Activated T-helper 1 cell treated with anti-CD3 and anti-CD28 coated beads, Interleukin-12 subunit alpha, Interleukin-12 subunit beta, Interleukin-2, Interleukin-4 antibody, amounts not matched to agents 30 ng/mL and 10 ng/mL and 1 ng/mL, durations not matched to agents 14 hours and 24 hours and 36 hours (primary cell): ENCODE results near the gene PRODH. TPM values are rescaled to one million over a fixed set of nuclear protein-coding genes. Genes with fewer than 3 reads are reported as not detected.
"Not testable (repeated sequence)": the region's sequence is repeated elsewhere in the genome, so short reads cannot be mapped to it uniquely, and the experiment has no call there.

Experiments used
- DNase-seq: peaks from one replicate; pipeline ENCODE4 v3.0.0; 2021; ENCODE audit warnings: low spot score
- H3K27ac Mint-ChIP-seq: one replicate; pipeline ENCODE4 v1.8.0; 2021; ENCODE audit warnings: mild to moderate bottlenecking, mixed read lengths
- H3K27me3 Mint-ChIP-seq: one replicate; pipeline ENCODE4 v1.8.0; 2022; ENCODE audit warnings: mild to moderate bottlenecking, moderate library complexity, mixed read lengths; ENCODE audit not compliant: insufficient read depth
- H3K36me3 Mint-ChIP-seq: one replicate; pipeline ENCODE4 v1.8.0; 2021; ENCODE audit warnings: low read depth, mixed read lengths
- H3K4me1 Mint-ChIP-seq: one replicate; pipeline ENCODE4 v1.8.0; 2021; ENCODE audit warnings: low read depth, mixed read lengths
- H3K4me3 Mint-ChIP-seq: one replicate; pipeline ENCODE4 v1.8.0; 2021; ENCODE audit warnings: mild to moderate bottlenecking, moderate library complexity, mixed read lengths
- H3K9me3 Mint-ChIP-seq: one replicate; pipeline ENCODE4 v1.8.0; 2021; ENCODE audit warnings: mixed read lengths
- intact Hi-C: fragments of 100-400 bp; cut with micrococcal nuclease; formaldehyde crosslinking; loops from one replicate; pipeline ENCODE4 v1.15.1; 2024
- total RNA-seq: library from RNA; stranded (reverse); gene quantifications from 2 replicates; pipeline ENCODE4 v1.2.3, GENCODE V29; 2022

PRODH gene
- total RNA-seq, 1 donor from 2014 or later: 1.0 TPM

GRCh38 chr22:18972591-18972990, 36.5 kb upstream of the PRODH start:
- peaks cover 17% of the 10 kb centered on the region for H3K27me3 Mint-ChIP-seq
- intact Hi-C loops, H3K36me3 Mint-ChIP-seq, H3K4me1 Mint-ChIP-seq, H3K27ac Mint-ChIP-seq, H3K9me3 Mint-ChIP-seq, H3K4me3 Mint-ChIP-seq, DNase-seq: not testable (repeated sequence)

DNA sequence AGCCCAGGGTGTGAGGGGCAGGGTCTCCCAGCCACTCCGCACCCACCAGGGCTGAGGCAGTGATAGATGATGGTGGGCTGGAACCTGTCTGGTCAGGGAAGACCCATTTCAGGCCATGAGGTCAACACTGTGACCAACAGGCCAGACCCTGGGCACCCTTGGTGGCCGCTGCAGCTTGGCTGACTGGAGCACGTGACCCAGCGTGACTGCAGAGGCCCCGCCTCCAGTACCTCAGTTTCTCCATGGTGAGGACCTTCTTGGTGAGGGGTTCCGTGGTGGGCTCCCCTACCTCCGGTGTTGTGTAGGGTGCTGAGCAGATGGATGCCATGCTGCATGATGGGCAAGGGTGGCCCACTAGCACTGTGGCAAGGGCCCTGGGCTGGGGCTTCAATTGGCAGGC, 35.9 kb upstream of the PRODH start:
- H3K4me3 Mint-ChIP-seq, H3K27ac Mint-ChIP-seq, H3K4me1 Mint-ChIP-seq, DNase-seq, H3K36me3 Mint-ChIP-seq, H3K9me3 Mint-ChIP-seq, intact Hi-C loops: not testable (repeated sequence)
- peaks cover 17% of the 10 kb centered on the region for H3K27me3 Mint-ChIP-seq

GRCh38 chr22:18971321-18971751, 35.2 kb upstream of the PRODH start:
- Mint-ChIP-seq H3K4me1 (no peaks in the 10 kb centered on the region), H3K4me3 (no peak overlapping the region), H3K36me3 (no peaks in the 10 kb centered on the region), H3K9me3 (no peaks in the 10 kb centered on the region), H3K27me3 (peaks cover 17% of the 10 kb centered on the region), H3K27ac (no peak overlapping the region)
- no peak for DNase-seq
- intact Hi-C loops: no loop called here

DNA sequence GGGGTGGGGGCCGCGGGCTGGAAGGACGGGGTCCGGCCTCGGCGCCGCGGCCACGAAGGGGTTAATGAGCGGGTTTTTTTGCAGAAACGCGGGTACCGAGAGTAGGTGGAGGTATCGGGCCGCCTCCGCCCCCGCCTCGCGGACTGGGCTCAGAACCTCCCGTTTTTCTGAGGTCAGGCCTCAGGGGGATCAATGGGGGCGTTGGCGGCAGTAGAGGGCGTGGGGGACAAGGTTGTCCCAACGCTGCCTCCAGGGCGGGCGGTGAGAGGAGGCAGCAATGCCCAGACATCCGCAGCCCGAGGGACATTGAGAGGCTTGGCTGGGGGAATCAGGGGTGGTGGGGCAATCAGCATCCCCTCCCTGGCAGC, 34.8 kb upstream of the PRODH start:
- Mint-ChIP-seq H3K4me1 (no peaks in the 10 kb centered on the region), H3K27ac (no peak overlapping the region), H3K27me3 (peaks cover 17% of the 10 kb centered on the region), H3K4me3 (no peak overlapping the region), H3K9me3 (no peaks in the 10 kb centered on the region), H3K36me3 (no peaks in the 10 kb centered on the region)
- intact Hi-C loops: no loop called here
- DNase-seq: no peak

DNA sequence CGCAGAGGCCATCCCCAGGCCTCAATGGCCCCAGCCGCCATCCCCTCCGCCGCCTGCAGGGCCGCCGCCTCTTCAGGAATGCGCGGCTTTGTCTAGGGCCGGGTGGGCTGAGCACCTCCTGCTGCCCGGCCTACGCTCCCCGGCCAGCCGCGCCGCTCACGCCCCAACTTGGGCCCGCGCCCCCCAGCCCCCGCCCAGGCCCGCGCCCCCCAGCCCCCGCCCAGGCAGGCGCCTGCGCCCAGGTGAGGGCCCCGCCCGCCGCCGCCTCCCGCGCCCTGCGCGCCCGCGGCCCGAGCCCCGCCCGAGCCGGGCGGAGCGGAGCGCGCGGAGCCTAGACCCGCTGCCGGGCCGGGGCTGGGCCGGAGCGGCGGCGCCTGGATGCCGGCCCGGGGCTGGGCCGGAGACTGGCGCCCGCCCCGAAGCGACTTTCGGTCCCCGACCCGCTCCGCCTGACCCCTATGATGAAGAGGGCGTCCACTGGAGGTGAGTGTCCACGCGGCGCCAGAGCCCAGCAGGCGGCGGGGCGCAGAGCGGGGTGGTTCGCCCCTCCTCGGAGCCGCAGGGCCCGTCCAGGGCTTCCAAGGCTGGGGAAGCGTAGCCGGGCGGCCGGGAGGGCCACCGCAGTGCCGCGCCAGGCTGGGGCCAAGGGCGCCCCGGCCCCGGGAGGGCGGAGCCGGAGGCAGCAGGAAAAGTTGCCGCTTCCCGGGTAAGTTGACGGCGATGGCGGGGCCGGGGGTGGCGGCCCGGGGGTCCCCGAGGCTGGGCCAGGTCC, 34.3 kb upstream of the PRODH start:
- Mint-ChIP-seq H3K4me1 (no peaks in the 10 kb centered on the region), H3K27ac (no peak overlapping the region), H3K4me3 (no peak overlapping the region), H3K36me3 (no peaks in the 10 kb centered on the region), H3K9me3 (no peaks in the 10 kb centered on the region), H3K27me3 (peaks cover 17% of the 10 kb centered on the region)
- intact Hi-C loops: no loop called here
- DNase-seq: no peak

DNA sequence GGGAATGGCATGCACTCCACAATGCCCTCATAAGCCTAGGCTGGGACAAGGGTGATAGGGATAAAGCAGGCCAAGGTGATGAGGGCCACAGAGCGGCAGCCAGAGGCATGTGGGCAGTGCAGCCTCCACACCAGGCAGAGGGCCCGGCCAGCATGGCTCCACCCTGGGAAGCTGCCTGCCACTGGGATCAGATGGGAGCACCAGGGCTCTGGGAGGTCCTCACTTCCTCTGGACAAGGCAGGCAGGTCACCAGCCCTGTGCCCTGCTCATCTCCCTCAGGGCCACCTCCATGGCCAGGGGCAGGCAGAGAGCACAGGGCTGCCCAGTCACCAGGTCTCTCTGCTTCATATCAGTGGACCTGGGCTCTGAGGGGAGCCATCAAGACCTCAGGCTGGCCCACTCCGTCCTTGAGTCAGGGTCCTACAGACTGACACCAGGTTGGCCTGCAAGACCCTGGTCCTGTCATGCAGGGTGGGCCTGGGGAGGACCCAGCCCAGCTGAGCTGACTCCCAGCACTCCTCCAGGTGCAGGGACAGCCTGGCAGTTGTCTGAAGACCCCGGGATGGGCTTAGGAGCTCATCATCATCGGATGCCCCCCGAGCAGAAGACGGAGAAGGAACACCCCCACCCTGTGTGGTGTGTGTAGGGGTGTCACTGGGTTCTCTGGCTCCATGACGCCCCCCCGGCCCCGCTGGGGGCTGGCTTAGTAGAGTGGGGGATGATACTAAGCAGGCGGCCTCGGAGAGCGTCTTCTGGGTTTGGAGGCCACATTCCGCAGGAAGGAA, 33.3 kb upstream of the PRODH start:
- Mint-ChIP-seq H3K27me3 (peaks cover 17% of the 10 kb centered on the region), H3K4me3 (peak overlapping the region; percentile 37), H3K27ac (peak overlapping the region; percentile 34)
- DNase-seq, H3K9me3 Mint-ChIP-seq, H3K36me3 Mint-ChIP-seq, intact Hi-C loops, H3K4me1 Mint-ChIP-seq: not testable (repeated sequence)

- intact Hi-C loops: no loop called here
- Mint-ChIP-seq H3K9me3 (no peaks in the 10 kb centered on the region), H3K27ac (no peak overlapping the region), H3K36me3 (no peaks in the 10 kb centered on the region), H3K4me1 (no peaks in the 10 kb centered on the region), H3K4me3 (no peak overlapping the region), H3K27me3 (peaks cover 17% of the 10 kb centered on the region)
- no peak for DNase-seq
These were observed 32.1 kb upstream of the PRODH start for GRCh38 chr22:18968011-18968749.

DNA sequence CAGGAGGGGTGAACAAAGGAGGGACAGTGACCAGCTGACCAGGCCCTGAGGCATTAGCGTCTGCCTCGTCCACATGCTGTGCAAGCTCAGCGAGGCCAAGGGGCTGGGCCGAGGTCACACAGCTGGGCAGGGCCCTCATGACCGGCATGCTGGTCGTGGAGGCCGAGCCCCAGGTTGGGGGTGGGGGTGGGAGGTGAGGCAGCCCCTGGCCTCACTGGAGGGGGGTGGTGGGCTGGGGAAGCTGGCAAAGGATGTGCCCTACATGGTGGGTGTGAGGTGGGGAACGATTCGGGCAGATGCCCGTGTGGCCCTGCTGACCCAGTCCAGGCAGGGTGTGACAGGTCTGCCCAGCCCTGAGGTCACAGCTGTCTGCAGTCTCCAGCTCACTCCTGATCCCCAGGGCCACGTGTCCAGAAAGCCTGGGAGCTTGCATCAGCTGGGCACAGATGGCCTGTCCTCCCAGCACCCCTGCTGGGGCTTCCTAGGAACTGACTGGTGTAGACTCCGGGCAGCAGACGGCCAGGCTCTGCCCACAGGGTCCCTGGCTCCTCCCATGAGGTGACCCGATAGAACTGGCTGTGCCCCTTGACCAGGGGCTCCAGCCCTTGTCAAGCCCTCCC, 31.4 kb upstream of the PRODH start:
- H3K9me3 Mint-ChIP-seq, H3K4me3 Mint-ChIP-seq, H3K4me1 Mint-ChIP-seq, DNase-seq, H3K36me3 Mint-ChIP-seq, H3K27ac Mint-ChIP-seq, intact Hi-C loops: not testable (repeated sequence)
- H3K27me3 Mint-ChIP-seq: peaks cover 17% of the 10 kb centered on the region

DNA sequence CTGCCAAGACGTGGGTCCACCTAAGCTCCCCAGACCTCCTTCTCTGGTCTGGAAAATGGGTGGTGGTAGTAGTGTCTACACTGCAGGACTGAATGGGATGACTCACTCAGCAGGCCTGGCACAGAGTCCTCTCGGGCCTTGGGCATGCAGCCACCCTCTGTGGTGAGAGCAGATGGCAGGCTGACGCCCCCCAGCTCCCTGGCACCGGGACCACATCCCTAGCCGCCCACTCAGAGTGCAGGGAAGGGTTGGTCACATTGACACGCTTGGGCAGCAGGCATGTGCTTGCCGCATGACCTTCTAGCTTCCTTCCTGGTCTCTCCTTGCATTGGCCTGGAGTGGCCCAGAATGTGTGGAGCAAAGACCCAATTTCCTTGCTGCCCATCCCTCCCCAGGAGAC, 30.7 kb upstream of the PRODH start:
- no peak for DNase-seq
- Mint-ChIP-seq H3K27me3 (peaks cover 15% of the 10 kb centered on the region), H3K4me1 (no peaks in the 10 kb centered on the region), H3K36me3 (no peaks in the 10 kb centered on the region), H3K27ac (no peak overlapping the region), H3K4me3 (no peak overlapping the region), H3K9me3 (no peaks in the 10 kb centered on the region)
- intact Hi-C loops: no loop called here

GRCh38 chr22:18965526-18966421, 29.7 kb upstream of the PRODH start:
- Mint-ChIP-seq H3K27me3 (peaks cover 14% of the 10 kb centered on the region), H3K27ac (no peak overlapping the region), H3K4me1 (no peaks in the 10 kb centered on the region), H3K36me3 (no peaks in the 10 kb centered on the region), H3K4me3 (no peak overlapping the region), H3K9me3 (no peaks in the 10 kb centered on the region)
- no peak for DNase-seq
- intact Hi-C loops: no loop called here

GRCh38 chr22:18964501-18965265, 28.6 kb upstream of the PRODH start:
- H3K4me1 Mint-ChIP-seq, H3K4me3 Mint-ChIP-seq, H3K27ac Mint-ChIP-seq, DNase-seq, H3K9me3 Mint-ChIP-seq, intact Hi-C loops, H3K36me3 Mint-ChIP-seq: not testable (repeated sequence)
- peaks cover 12% of the 10 kb centered on the region for H3K27me3 Mint-ChIP-seq
